Caco-2 (cell line): ENCODE results near the gene LCNL1. TPM values are rescaled to one million over a fixed set of nuclear protein-coding genes. Genes with fewer than 3 reads are reported as not detected.

Experiments
- BruUV-seq: library from RNA; stranded (reverse); fragments of 400-500 nt; replicated peaks from 2 replicates; lab custom pipeline; 2021; lab: Mats Ljungman, UMichigan
- CTCF ChIA-PET: fragments of 300-600 bp; sonication (Branson Sonifier 250); formaldehyde crosslinking; loops from one replicate; lab custom pipeline; 2022; ENCODE audit warnings: antibody characterized with exemption; lab: Charles Lee
- POLR2A ChIA-PET: fragments of 300-600 bp; sonication (Branson Sonifier 250); formaldehyde crosslinking; loops from one replicate; lab custom pipeline; 2022; ENCODE audit warnings: antibody characterized with exemption; lab: Charles Lee
- DNase-seq, 2 experiments: peaks; one replicate each; pipeline versions ENCODE4 v3.0.0 to v3.0.0-alpha.2; 2020 to 2022
- H3K27me3 ChIP-seq: replicated peaks from 2 replicates; pipeline ENCODE4 v1.6.0; 2011; ENCODE audit warnings: low read length; ENCODE audit not compliant: control insufficient read depth, insufficient read depth
- H3K36me3 ChIP-seq: 2 replicates; pipeline ENCODE4 v1.5.1; 2011; ENCODE audit warnings: low read length; ENCODE audit not compliant: control insufficient read depth, insufficient read depth
- H3K4me1 ChIP-seq: fragments of 250-450 bp; sonication (Bioruptor Pico); 2 replicates; pipeline ENCODE4 v1.5.1; 2020; ENCODE audit warnings: mild to moderate bottlenecking
- H3K4me3 ChIP-seq: 2 replicates; pipeline ENCODE4 v1.5.1; 2011; ENCODE audit warnings: low read depth, mild to moderate bottlenecking, control low read depth, low read length
- H3K9me3 ChIP-seq: fragments of 250-450 bp; sonication (Bioruptor Pico); 2 replicates; pipeline ENCODE4 v1.5.1; 2020; ENCODE audit warnings: mild to moderate bottlenecking, moderate library complexity
- H3K27ac Mint-ChIP-seq: one replicate; pipeline ENCODE4 v1.8.0; 2022; ENCODE audit warnings: mixed read lengths; ENCODE audit not compliant: unreplicated experiment
- H3K27me3 Mint-ChIP-seq: one replicate; pipeline ENCODE4 v1.8.0; 2022; ENCODE audit warnings: mixed read lengths; ENCODE audit not compliant: insufficient read depth, unreplicated experiment
- H3K36me3 Mint-ChIP-seq: one replicate; pipeline ENCODE4 v1.8.0; 2022; ENCODE audit warnings: mild to moderate bottlenecking, mixed read lengths; ENCODE audit not compliant: insufficient read depth, unreplicated experiment
- H3K4me1 Mint-ChIP-seq: one replicate; pipeline ENCODE4 v1.8.0; 2022; ENCODE audit warnings: low read depth, mixed read lengths; ENCODE audit not compliant: unreplicated experiment
- H3K4me3 Mint-ChIP-seq: one replicate; pipeline ENCODE4 v1.8.0; 2022; ENCODE audit warnings: mild to moderate bottlenecking, moderate library complexity, mixed read lengths; ENCODE audit not compliant: unreplicated experiment
- H3K9me3 Mint-ChIP-seq: one replicate; pipeline ENCODE4 v1.8.0; 2022; ENCODE audit warnings: mixed read lengths; ENCODE audit not compliant: unreplicated experiment
- intact Hi-C: fragments of 100-400 bp; cut with micrococcal nuclease; formaldehyde crosslinking; loops from one replicate; pipeline ENCODE4 v1.10.0; 2022; ENCODE audit not compliant: unreplicated experiment
- total RNA-seq: library from RNA; stranded (reverse); gene quantifications from 2 replicates; pipeline ENCODE4 v1.2.3, GENCODE V29; 2022
- TF ChIP-seq, protein P1 (sequence below), 2 experiments: fragments of 200-600 bp in 1 of 2; IDR thresholded peaks; 1 replicate in 1 of 2; 2 replicates in 1 of 2; pipeline versions ENCODE4 v1.5.1 to v1.8.0; 2011 to 2022; ENCODE audit warnings: antibody characterized with exemption in 1 of 2, control low read depth in 1 of 2, inconsistent platforms in 1 of 2, low read depth in 1 of 2, low read length in 1 of 2, mild to moderate bottlenecking in 1 of 2, moderate library complexity in 1 of 2; ENCODE audit not compliant: insufficient read depth in 1 of 2, severe bottlenecking in 1 of 2, unreplicated experiment in 1 of 2

LCNL1 gene
- total RNA-seq, 1 experiment from 2014 or later: not detected

DNA sequence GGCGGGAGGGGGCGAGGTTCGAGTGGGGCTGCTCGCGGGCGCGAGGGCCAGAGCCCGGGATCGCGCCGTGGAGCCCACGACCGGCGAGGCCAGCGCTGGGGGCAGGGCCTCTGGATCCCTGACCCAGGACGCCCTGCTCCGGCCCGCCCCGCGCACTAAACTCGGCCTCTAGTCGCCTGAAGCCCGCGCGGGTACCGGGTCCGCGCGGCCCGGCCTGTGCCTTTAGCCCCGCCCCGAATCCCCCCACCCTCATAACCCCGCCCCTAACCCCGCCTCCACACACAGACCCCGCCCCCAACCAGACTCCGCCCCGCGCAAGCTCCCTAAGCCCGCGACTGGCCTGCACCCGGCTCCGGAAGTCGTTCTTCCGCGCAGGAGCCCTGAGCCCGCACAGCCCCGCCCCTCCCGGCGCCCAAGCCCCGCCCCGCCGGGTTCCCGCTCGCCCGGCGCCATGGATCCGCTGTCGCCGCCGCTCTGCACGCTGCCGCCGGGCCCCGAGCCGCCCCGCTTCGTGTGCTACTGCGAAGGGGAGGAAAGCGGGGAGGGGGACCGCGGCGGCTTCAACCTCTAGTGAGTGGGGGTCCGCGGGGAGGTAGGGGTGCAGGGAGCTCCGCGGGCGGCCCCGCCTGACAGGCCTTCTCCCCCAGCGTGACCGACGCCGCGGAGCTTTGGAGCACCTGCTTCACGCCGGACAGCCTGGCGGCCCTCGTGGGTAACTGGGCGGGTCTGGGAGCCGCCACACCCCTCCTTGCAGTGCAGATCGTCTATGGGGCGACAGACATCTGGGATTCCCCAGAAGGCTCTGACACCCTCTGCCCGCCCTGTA, 9.4 kb downstream of the LCNL1 start, which contains the start of gene PAXX:
Gene PAXX (plus strand): TSS at position 430 of the 826 bp plus-strand sequence. CDS start 22 bp downstream, at position 452.
- peak within 1 kb of the TSS; percentile 82 for H3K27ac Mint-ChIP-seq
- intact Hi-C loops: no loop called here
- TSS peak; percentile 88 for BruUV-seq

GRCh38 chr9:136992819-136993369, 10.1 kb downstream of the LCNL1 start:
- Mint-ChIP-seq H3K27me3 (no peaks in the 10 kb centered on the region), H3K36me3 (peaks cover 43% of the 10 kb centered on the region), H3K9me3 (no peaks in the 10 kb centered on the region), H3K4me1 (peaks cover 30% of the 10 kb centered on the region), H3K4me3 (peak overlapping the region; percentile 83), H3K27ac (peak overlapping the region; percentile 74)
- Histone ChIP-seq H3K4me1 (peaks cover 57% of the 10 kb centered on the region), H3K27me3 (no peaks in the 10 kb centered on the region), H3K36me3 (no peaks in the 10 kb centered on the region), H3K4me3 (peak overlapping the region; percentile 87), H3K9me3 (no peaks in the 10 kb centered on the region)
- no TSS peak for BruUV-seq
- intact Hi-C loops: no loop called here
- no peak for DNase-seq
- ChIA-PET CTCF (interaction anchor here (1.3 to 2.7 kb wide), 3 partner anchors 36 to 54 kb away, joined by 6 to 18 read pairs (median 10); partner anchors contain the start of gene NPDC1), POLR2A (interaction anchor here (0.6 to 1.0 kb wide), 3 partner anchors 23 to 202 kb away, joined by 3 to 7 read pairs (median 3); partner anchors contain the start of gene TMEM141)
- TF ChIP-seq, protein P1, sequence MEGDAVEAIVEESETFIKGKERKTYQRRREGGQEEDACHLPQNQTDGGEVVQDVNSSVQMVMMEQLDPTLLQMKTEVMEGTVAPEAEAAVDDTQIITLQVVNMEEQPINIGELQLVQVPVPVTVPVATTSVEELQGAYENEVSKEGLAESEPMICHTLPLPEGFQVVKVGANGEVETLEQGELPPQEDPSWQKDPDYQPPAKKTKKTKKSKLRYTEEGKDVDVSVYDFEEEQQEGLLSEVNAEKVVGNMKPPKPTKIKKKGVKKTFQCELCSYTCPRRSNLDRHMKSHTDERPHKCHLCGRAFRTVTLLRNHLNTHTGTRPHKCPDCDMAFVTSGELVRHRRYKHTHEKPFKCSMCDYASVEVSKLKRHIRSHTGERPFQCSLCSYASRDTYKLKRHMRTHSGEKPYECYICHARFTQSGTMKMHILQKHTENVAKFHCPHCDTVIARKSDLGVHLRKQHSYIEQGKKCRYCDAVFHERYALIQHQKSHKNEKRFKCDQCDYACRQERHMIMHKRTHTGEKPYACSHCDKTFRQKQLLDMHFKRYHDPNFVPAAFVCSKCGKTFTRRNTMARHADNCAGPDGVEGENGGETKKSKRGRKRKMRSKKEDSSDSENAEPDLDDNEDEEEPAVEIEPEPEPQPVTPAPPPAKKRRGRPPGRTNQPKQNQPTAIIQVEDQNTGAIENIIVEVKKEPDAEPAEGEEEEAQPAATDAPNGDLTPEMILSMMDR (IDR thresholded peaks at IDR 0.05; ENCODE audit: insufficient read depth in 1 of 2, low read depth in 1 of 2, low read length in 1 of 2, severe bottlenecking in 1 of 2, unreplicated experiment in 1 of 2): no peak

More for the DNA sequence above, 9.4 kb downstream of the LCNL1 start, which contains the start of gene PAXX:
- Mint-ChIP-seq H3K36me3 (peaks cover 36% of the 10 kb centered on the region), H3K4me3 (peak within 1 kb of the TSS; percentile 83), H3K9me3 (no peaks in the 10 kb centered on the region), H3K27me3 (no peaks in the 10 kb centered on the region), H3K4me1 (peaks cover 30% of the 10 kb centered on the region)
- CTCF ChIA-PET: interaction anchor here (0.5 to 2.7 kb wide), 9 partner anchors 37 to 237 kb away, joined by 3 to 18 read pairs (median 4); partner anchors contain the start of genes FBXW5 and NPDC1
- TF ChIP-seq, protein P1 (IDR thresholded peaks at IDR 0.05; ENCODE audit: insufficient read depth in 1 of 2, low read depth in 1 of 2, low read length in 1 of 2, severe bottlenecking in 1 of 2, unreplicated experiment in 1 of 2): no peak
- H3K9me3 ChIP-seq: no peaks in the 10 kb centered on the region
- H3K36me3 ChIP-seq: no peaks in the 10 kb centered on the region
- POLR2A ChIA-PET: interaction anchor here (0.6 to 1.0 kb wide), 9 partner anchors 17 to 202 kb away, joined by 3 to 13 read pairs (median 4); partner anchors contain the start of genes MAN1B1, TMEM141 and TRAF2
- H3K4me1 ChIP-seq: peaks cover 55% of the 10 kb centered on the region
- peak; percentile 93 to 96 for DNase-seq
- no peaks in the 10 kb centered on the region for H3K27me3 ChIP-seq
- H3K4me3 ChIP-seq: peak within 1 kb of the TSS; percentile 87
